GM19452 (cell line): ENCODE results near the gene PLAAT2.
"Not testable (repeated sequence)": the region's sequence is repeated elsewhere in the genome, so short reads cannot be mapped to it uniquely, and the experiment has no call there.

ENCODE experiments used
- ATAC-seq: cut with Tn5 transposase; IDR thresholded peaks from one replicate; pipeline ENCODE4 v1.9.1; 2021; ENCODE audit not compliant: unreplicated experiment

The PLAAT2 gene

GRCh38 chr11:63551091-63551888 is 11.9 kb downstream of the PLAAT2 start:
- no peak for ATAC-seq

- not testable (repeated sequence) for ATAC-seq
Measured at GRCh38 chr11:63550156-63550700, 13.0 kb downstream of the PLAAT2 start.

GRCh38 chr11:63549411-63549810 is 13.8 kb downstream of the PLAAT2 start:
- ATAC-seq, result no peak

GRCh38 chr11:63548178-63548577 is 15.0 kb downstream of the PLAAT2 start:
- ATAC-seq, result no peak

GRCh38 chr11:63547061-63547460 is 16.1 kb downstream of the PLAAT2 start:
- ATAC-seq, result no peak

- no peak for ATAC-seq
Measured at GRCh38 chr11:63543711-63544110, 19.5 kb downstream of the PLAAT2 start.

GRCh38 chr11:63542506-63542905 is 20.7 kb downstream of the PLAAT2 start:
- ATAC-seq, result not testable (repeated sequence)

GRCh38 chr11:63537293-63538101 is 25.7 kb downstream of the PLAAT2 start:
- ATAC-seq, result no peak

GRCh38 chr11:63536669-63537292 is 26.4 kb downstream of the PLAAT2 start, which contains the start of gene PLAAT4:
Gene PLAAT4 (plus strand): TSS chr11:63536808. CDS start chr11:63536869, 61 bp downstream.
- no peak for ATAC-seq

- ATAC-seq, result no peak
Measured at GRCh38 chr11:63535734-63536133, 27.4 kb downstream of the PLAAT2 start.

GRCh38 chr11:63534895-63535461 is 28.2 kb downstream of the PLAAT2 start:
- ATAC-seq, result no peak

- no peak for ATAC-seq
Measured at GRCh38 chr11:63534076-63534475, 29.1 kb downstream of the PLAAT2 start.

- ATAC-seq, result no peak
Measured at GRCh38 chr11:63532799-63533475, 30.2 kb downstream of the PLAAT2 start.

- no peak for ATAC-seq
Measured at GRCh38 chr11:63532117-63532516, 31.1 kb downstream of the PLAAT2 start.

- peak; percentile 80 for ATAC-seq
Measured at GRCh38 chr11:63531074-63531792, 31.9 kb downstream of the PLAAT2 start.

- no peak for ATAC-seq
Measured at GRCh38 chr11:63530021-63530420, 33.2 kb downstream of the PLAAT2 start.

GRCh38 chr11:63529373-63529772 is 33.8 kb downstream of the PLAAT2 start:
- not testable (repeated sequence) for ATAC-seq

- ATAC-seq, result not testable (repeated sequence)
Measured at GRCh38 chr11:63528729-63529278, 34.4 kb downstream of the PLAAT2 start.

GRCh38 chr11:63528156-63528555 is 35.0 kb downstream of the PLAAT2 start:
- not testable (repeated sequence) for ATAC-seq
